BE2C (cell line): ENCODE data around the gene STUM.

ENCODE experiments used
- DNase-seq: peaks from one replicate; pipeline ENCODE4 v3.0.0-alpha.2; 2020
- H3K27me3 ChIP-seq: fragments of 250-450 bp; sonication (Bioruptor Pico); 2 replicates; pipeline ENCODE4 v1.5.1; 2020; ENCODE audit warnings: mild to moderate bottlenecking
- H3K36me3 ChIP-seq: fragments of 250-450 bp; sonication (Bioruptor Pico); 2 replicates; pipeline ENCODE4 v1.5.1; 2020; ENCODE audit warnings: mild to moderate bottlenecking
- H3K4me1 ChIP-seq: fragments of 250-450 bp; sonication (Bioruptor Pico); 2 replicates; pipeline ENCODE4 v1.5.1; 2020
- H3K4me3 ChIP-seq: 2 replicates; pipeline ENCODE4 v1.5.1; 2011; ENCODE audit warnings: low read depth, low read length
- H3K9me3 ChIP-seq: fragments of 250-450 bp; sonication (Bioruptor Pico); 2 replicates; pipeline ENCODE4 v1.5.1; 2020
- TF ChIP-seq, protein P1 (sequence below): IDR thresholded peaks from 2 replicates; pipeline ENCODE4 v1.5.1; 2012; ENCODE audit warnings: mild to moderate bottlenecking, low read depth, low read length

The STUM gene

DNA sequence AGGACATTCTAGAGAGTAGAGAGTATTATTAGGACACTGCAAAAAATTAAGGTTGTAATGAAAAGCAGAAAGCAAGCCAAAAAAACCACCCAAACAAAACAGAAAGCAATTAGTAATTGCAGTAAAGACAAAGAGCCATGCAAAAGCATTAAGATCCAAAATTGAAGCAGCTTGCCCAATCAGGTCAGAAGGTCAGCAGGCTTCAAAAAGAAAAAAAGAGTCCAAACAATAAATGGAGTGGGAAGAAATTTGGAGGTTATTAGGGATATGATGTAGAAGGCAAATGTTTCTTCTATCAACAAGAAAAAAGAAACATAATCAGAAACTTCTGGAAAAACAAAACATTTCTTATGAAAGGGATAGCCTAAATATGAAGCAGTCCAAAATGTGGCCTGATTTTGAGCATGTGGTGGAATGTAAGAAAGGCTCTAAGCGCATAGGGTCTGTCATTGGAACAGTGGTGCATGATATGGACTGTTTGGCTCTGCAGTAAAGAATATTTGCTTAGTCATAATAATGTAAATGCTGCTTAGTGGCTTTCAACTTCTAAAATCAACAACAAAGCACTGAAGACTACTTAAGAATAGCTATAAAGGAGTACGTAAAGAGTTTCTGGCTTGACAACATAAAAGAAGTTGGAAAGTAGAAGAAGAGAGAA is 4.8 kb downstream of the STUM start:
- H3K36me3 ChIP-seq, result no peaks in the 10 kb centered on the region
- TF ChIP-seq, protein P1, sequence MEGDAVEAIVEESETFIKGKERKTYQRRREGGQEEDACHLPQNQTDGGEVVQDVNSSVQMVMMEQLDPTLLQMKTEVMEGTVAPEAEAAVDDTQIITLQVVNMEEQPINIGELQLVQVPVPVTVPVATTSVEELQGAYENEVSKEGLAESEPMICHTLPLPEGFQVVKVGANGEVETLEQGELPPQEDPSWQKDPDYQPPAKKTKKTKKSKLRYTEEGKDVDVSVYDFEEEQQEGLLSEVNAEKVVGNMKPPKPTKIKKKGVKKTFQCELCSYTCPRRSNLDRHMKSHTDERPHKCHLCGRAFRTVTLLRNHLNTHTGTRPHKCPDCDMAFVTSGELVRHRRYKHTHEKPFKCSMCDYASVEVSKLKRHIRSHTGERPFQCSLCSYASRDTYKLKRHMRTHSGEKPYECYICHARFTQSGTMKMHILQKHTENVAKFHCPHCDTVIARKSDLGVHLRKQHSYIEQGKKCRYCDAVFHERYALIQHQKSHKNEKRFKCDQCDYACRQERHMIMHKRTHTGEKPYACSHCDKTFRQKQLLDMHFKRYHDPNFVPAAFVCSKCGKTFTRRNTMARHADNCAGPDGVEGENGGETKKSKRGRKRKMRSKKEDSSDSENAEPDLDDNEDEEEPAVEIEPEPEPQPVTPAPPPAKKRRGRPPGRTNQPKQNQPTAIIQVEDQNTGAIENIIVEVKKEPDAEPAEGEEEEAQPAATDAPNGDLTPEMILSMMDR, result no peak
- H3K4me3 ChIP-seq, result no peak overlapping the region
- peaks cover 46% of the 10 kb centered on the region for H3K27me3 ChIP-seq
- peaks cover 6% of the 10 kb centered on the region for H3K4me1 ChIP-seq
- H3K9me3 ChIP-seq, result no peaks in the 10 kb centered on the region
- no peak for DNase-seq

DNA sequence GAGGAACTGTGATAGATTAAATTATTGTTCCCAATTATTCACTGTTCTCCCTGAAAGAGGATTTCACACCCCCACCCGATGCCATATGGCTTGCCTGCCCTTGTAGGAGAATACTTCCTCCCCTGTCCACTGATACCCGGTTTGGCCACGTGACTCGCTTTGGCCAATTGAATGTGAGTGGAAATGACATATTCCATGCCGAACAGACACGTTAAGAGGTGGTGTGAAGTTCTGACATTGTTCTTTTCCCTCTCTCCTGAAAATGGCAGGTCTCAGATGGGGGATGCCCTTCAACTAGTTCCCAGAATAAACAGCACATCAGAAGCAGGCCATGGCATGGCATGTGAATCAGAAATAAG is 5.3 kb downstream of the STUM start:
- Histone ChIP-seq H3K36me3 (no peaks in the 10 kb centered on the region), H3K27me3 (peaks cover 41% of the 10 kb centered on the region), H3K4me3 (no peak overlapping the region), H3K9me3 (no peaks in the 10 kb centered on the region), H3K4me1 (peaks cover 6% of the 10 kb centered on the region)
- DNase-seq, result no peak
- TF ChIP-seq, protein P1, result no peak

DNA sequence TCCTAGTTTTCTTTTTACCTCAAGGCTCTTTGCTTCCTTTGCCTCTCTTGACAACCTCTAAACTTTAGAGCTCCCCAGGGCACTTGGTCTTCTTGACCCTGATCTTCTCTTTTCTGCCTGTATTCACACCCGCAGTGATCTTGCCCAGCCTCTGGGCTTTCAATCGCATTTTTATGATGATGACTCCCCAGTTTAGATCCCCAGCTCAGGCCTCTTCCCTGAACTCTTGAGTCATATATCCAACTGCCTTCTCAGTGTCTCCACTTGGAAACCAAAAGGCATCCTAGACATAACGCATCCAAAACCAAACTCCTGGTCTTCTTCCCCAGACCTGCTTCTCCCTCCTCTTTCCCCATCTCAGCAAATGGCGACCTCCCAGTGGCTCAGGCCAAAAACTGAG is 6.5 kb downstream of the STUM start:
- no peaks in the 10 kb centered on the region for H3K36me3 ChIP-seq
- DNase-seq, result no peak
- peaks cover 4% of the 10 kb centered on the region for H3K4me1 ChIP-seq
- H3K27me3 ChIP-seq, result peaks cover 29% of the 10 kb centered on the region
- H3K4me3 ChIP-seq, result no peak overlapping the region
- no peaks in the 10 kb centered on the region for H3K9me3 ChIP-seq
- TF ChIP-seq, protein P1, result no peak

DNA sequence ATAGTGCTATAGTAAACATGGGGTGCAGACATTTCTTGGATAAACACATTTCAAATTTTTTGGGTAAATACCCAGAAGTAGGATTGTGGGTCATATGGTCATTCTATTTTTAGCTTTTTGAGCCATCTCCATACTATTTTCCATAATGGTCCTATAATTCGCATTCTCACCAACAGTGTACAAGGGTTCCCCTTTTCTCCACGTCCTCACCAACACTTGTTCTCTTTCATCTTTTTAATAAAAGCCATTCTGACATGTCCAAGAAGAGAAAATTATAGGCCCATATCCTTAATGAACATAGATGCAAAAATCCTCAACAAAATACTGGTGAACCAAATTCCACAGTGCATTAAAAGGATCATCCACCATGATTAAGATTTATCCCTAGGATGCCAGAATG is 8.9 kb downstream of the STUM start:
- Histone ChIP-seq H3K27me3 (peaks cover 17% of the 10 kb centered on the region), H3K36me3 (no peaks in the 10 kb centered on the region), H3K4me3 (no peak overlapping the region), H3K4me1 (no peaks in the 10 kb centered on the region), H3K9me3 (no peaks in the 10 kb centered on the region)
- no peak for DNase-seq
- TF ChIP-seq, protein P1, result no peak

DNA sequence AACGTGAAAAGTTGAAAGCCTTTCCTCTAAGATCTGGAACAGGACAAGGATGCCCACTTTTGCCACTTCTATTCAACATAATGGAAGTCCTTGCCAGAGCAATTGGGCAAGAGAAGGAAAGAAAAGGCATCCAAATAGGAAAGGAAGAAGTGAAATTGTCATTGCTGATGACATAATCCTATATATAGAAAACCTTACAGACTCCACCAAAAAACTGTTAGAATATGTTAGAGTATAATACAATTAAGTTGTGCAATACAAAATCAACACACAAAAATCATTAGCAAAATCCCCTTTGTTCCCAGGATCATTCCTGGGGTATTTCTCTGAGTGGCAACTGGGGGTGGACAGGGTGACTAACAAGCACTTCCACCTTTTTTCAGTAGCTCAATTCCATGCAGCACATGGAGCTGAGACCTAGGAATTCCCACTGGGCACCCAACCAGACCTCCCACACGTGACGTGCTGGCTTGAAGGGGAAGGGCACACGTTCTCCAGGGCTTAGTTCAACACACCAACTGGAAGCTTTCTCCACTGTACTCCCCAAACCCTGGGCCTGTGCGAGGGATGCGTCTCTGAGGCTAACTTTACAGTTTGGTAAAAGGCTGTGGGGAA is 9.6 kb downstream of the STUM start:
- no peak for DNase-seq
- Histone ChIP-seq H3K4me3 (no peak overlapping the region), H3K27me3 (peaks cover 17% of the 10 kb centered on the region), H3K36me3 (no peaks in the 10 kb centered on the region), H3K9me3 (no peaks in the 10 kb centered on the region), H3K4me1 (no peaks in the 10 kb centered on the region)
- TF ChIP-seq, protein P1, result no peak

DNA sequence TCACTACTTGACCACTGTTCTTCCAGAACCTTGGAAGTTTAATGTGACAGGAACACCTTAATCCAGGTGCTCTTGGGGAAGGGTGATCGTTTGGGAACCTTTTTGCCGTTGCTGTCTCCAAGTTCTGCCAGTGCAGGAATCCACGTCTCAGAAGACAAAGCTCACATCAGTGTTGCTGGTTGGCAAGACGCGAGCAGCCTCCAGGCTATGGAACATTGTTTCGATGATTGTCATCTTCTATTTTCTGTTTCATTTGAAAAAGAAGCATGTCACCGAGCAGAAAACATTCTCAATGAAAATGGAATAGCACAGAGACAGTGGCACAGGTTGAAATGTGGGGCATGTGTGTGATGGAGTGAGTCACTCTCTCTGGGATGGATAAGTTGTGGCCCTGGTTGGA is 11.7 kb downstream of the STUM start:
- Histone ChIP-seq H3K9me3 (no peaks in the 10 kb centered on the region), H3K4me1 (no peaks in the 10 kb centered on the region), H3K36me3 (no peaks in the 10 kb centered on the region), H3K4me3 (no peak overlapping the region), H3K27me3 (peaks cover 6% of the 10 kb centered on the region)
- TF ChIP-seq, protein P1, result no peak
- no peak for DNase-seq
